ENCODE measurements around the gene NUP85.
"Not testable (repeated sequence)": the region's sequence is repeated elsewhere in the genome, so short reads cannot be mapped to it uniquely, and the experiment has no call there.

Gene NUP85

GRCh38 chr17:75238684-75239191, 33.3 kb downstream of the NUP85 start:
- intact Hi-C loops (cut with DNase I), result no loop called here
- peak in 40 of 42 donors; percentile 42 to 82 (median 66) for DNase-seq

GRCh38 chr17:75239214-75239613, 33.7 kb downstream of the NUP85 start:
- no peak for DNase-seq
- intact Hi-C loops (cut with DNase I), result no loop called here

DNA sequence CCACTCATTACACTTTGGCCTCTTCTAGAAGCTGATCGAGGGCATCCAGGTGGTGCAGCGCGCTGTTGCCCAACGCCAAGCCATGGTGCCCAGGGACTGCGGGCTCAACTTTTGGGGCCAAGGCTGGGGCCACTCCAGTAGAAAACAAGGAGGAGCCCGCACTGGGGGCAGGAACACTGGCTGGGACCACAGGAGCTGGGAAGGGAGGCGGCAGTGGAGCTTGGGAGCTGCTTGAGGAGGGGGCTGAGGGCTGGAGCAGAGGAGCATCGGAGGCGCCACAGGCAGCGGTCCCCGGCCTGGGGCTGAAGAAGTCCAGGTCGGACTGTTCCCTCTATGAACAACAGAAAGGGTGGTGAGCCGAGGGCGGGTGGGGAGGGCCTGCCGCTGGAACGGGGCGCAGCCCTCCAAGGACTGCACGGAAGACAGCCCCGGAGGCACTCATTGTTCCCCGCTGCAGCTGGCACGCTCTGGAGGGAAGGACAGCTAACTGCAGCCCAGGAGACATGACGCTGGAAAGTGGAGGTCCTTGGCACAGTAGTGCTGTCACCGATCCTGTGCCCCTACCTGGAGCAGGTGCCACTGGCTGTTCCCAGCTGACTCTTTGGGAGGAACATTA, 34.4 kb downstream of the NUP85 start:
- intact Hi-C loops (cut with DNase I), result no loop called here
- no peak for DNase-seq

DNA sequence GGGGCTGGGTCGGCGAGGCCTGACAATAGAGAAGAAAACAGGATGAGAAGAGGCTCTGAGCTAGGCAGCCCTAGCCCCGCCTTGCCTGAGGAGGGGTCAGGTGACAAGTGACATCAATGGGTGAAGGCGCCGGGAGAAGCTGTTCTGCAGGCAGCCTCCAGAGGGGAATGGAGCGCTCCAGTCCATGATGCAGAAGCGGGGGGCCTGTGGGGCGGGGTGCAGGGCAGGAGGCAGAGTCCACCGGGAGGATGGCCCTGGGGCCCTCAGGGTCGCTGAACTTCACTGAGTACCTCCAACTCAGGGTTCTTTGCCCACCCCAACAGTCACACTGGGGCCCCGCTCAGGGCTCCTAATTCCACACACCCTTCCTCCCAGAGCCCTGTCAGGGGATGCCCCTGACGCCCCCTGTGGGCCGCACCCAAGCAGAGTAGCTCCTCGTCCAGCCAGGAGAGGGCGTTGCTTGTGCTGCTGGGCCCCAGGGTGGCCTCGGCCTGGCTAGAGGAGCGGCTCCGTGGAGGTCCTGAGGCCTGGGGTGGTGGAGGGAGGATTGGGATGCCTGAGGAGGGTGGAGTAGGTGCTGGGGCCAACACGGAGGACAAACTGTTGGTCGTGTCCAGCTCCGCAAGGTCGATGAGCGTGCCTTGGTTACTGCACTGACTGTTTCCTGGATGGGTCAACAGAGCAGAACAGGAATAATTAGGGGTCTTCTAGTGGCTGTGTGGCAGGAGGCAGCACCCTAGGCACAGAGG, 35.1 kb downstream of the NUP85 start:
- DNase-seq, result peak; percentile 48 to 91 (median 75)
- intact Hi-C loops (cut with DNase I), result no loop called here

DNA sequence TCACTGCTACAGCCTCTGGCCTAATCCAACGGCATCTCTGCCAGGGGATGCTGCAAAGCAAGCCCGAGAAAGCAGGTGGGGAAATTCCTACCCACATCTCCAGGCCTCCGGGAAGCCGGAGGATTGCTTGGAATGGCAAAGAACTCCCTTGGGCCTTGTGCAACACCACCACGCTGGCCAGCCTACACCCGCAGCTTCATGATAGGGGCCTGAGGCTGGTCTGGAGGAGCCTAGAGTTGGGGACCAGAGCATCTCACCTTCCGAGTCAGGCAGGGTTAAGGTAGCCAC, 35.6 kb downstream of the NUP85 start:
- DNase-seq, result no peak
- intact Hi-C loops (cut with DNase I), result no loop called here

GRCh38 chr17:75241502-75241901, 36.0 kb downstream of the NUP85 start:
- DNase-seq, result no peak
- intact Hi-C loops (cut with DNase I), result no loop called here

DNA sequence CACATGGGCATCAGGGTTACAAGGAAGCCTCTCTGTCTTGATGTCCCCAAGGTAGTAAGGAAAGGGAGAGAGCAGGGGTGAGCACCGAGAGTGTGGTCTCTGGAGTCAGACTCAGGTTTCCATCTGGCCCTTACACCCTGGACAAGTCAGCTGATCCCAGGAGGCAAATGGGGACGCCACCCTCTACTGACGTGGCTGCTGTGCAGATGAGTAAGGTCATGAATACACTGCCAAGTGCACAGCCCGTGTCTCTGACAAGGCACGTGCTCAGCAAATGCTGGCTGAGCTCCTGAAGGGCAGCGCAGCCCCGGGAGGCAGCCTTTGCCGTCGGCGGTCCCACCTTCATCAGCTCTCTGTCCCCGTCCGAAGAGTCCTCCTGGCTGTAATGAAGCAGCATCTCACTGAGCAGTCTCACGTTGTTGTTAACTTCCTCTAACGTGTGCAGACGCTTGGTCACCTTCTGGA, 36.5 kb downstream of the NUP85 start:
- intact Hi-C loops (cut with DNase I), result no loop called here
- no peak for DNase-seq

DNA sequence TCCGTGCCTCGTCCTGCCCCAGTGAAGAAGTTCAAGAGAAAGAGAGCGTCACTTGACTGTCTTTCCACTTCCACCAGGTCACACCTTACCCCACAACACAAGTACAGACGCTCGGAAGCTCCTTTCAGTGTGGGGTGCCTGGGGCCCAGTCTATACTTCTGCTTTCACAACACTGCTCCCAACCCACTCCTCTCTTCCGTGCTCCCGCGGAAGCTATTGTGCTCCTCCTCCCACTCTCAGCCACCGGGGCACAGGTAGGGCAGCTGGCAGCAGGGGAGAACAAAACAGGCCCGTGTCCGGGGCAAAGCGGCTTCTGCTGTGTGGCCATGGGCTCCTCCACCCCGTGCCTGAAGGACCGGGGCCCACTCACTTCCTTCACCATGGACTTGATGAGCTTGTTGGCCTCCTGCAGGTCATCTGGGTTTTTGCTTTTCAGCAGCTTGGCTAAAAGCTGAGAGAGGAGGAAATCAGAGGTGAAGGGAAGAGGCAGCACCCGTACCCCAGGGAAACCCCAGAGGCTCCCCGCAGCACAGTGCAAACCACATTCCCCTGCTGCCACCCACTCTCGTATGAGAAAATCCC, 37.1 kb downstream of the NUP85 start:
- intact Hi-C loops (cut with DNase I), result no loop called here
- DNase-seq, result peak in 3 of 42 donors; percentile 11 to 44 (median 11)

DNA sequence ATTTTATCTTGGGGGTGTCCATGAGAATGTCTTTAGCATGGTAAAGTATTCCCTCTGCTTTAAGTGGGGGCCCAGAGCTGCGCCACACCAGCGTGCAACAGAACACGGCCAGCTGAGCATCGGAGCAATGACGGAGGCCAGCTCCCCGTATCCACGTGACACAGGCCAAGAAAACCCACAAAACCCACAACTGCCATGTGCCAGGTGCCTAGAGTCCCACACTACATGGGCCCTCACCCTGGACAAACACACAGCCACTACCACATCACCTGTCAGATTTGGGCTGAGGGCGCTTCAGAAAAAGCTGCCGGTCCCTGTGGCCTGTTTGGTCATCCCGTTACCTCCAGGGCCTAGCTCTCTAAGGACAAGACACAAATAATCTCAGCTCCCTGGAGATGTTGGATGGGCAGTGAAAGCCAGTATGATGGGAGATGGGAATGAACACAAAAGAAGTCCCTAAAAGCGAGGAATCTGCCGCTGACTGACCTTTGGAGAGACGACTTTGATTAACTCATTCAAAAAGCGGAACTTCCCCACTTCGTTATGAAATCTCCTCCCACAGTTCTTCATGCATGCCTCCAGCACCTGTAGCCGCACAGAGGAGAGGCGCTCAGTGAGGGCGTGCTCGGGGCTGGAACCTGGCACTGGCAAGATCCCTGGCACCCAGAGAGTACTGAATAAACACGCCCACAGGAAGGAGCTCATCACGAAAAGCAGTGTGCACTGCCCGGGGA, 38.8 kb downstream of the NUP85 start:
- DNase-seq, result peak in 34 of 42 donors; percentile 25 to 81 (median 62)
- intact Hi-C loops (cut with DNase I), result no loop called here

- no peak for DNase-seq
These were observed 39.5 kb downstream of the NUP85 start for GRCh38 chr17:75245011-75245410.

GRCh38 chr17:75246404-75246803, 40.9 kb downstream of the NUP85 start:
- intact Hi-C loops (cut with DNase I), result no loop called here
- DNase-seq, result no peak

More at GRCh38 chr17:75245011-75245410, 39.5 kb downstream of the NUP85 start:
- intact Hi-C loops (cut with DNase I), result no loop called here

GRCh38 chr17:75249564-75249963, 44.1 kb downstream of the NUP85 start:
- no peak for DNase-seq
- intact Hi-C loops (cut with DNase I), result no loop called here

GRCh38 chr17:75250009-75250471, 44.6 kb downstream of the NUP85 start:
- DNase-seq, result peak in 41 of 42 donors; percentile 38 to 92 (median 72)
- intact Hi-C loops (cut with DNase I), result no loop called here

- DNase-seq, result peak in 1 of 42 donors; percentile 13
- intact Hi-C loops (cut with DNase I), result no loop called here
These were observed 46.7 kb downstream of the NUP85 start for GRCh38 chr17:75252039-75252816.

- intact Hi-C loops (cut with DNase I); DNase-seq: not testable (repeated sequence)
These were observed 50.6 kb downstream of the NUP85 start for GRCh38 chr17:75255954-75256698.

DNA sequence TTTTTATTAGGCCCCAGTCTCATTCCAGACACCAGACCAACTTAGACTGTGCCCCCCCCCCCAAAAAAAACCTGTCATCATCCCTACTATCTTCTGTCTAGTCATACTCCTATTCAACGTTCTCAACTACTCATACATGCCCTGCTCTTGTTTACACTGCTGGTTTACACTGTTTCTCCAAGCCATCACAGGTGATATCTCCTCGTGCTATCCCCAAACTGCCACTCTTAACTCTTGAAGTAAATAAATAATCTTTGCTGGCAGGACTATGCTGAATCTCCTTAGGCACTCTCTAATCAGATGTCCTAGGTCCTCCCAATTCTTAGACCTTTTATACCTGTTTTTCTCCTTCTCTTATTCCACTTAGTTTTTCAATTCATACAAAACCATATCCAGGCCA, 51.7 kb downstream of the NUP85 start:
- DNase-seq; intact Hi-C loops (cut with DNase I): not testable (repeated sequence)

DNA sequence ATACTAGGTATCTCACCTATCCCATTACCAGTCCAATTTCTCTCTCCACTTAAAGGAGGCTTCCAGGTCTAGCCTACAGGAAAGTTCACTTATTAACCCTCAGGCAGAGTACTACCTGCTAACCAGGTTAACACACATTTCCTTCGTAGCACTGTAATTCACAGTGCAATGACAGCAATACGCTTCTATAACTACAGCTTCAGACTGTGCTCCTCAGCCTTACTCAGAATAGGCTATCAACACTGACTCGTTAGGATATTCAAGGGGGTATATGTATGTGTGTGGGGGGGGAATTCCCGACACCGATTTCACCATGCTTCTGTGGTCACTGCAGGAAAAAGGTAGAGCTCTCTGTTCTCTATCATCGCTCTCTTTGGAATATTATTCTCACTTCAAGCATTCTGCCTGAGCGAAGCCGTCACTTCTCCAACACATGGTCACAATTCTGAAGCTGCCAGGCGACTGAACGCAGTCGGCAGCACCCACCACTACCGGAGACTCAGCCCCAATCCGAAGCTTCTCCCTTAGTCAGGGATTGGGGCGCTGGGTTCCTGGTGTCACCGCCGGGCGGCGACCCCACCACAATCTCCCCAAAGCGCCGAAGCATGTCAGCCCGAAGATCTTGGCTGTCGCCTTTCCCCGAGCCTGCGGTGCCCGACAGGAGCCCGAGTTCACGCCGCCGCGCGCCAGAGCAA, 55.3 kb downstream of the NUP85 start:
- intact Hi-C loops (cut with DNase I), result no loop called here

More for the DNA sequence above, 55.3 kb downstream of the NUP85 start:
- peak in 3 of 42 donors; percentile 24 to 32 (median 30) for DNase-seq
